K562 (cell line): Measurements from ENCODE around the gene ATG4D. TPM values are rescaled to one million over a fixed set of nuclear protein-coding genes. Genes with fewer than 3 reads are reported as not detected.

Source experiments
- CBX3 ChIP-seq, 2 experiments: IDR thresholded peaks; 1 replicate in 1 of 2; 2 replicates in 1 of 2; pipeline ENCODE4 v1.6.1; 2012; ENCODE audit warnings: inconsistent platforms in 2 of 2, low read length in 2 of 2, borderline replicate concordance in 1 of 2, control low read depth in 1 of 2
- MAZ ChIP-seq, 2 experiments: fragments of 450-650 bp in 1 of 2; sonication (generic) in 1 of 2; formaldehyde crosslinking; IDR thresholded peaks in 1 of 2; conservative IDR thresholded peaks in 1 of 2; 2 replicates each; pipeline versions ENCODE4 v1.4.0 to v1.5.0; 2020; ENCODE audit warnings: mild to moderate bottlenecking in 1 of 2, missing genetic modification reagents in 1 of 2
- MTA2 ChIP-seq: fragments of 450-650 bp; IDR thresholded peaks from 2 replicates; pipeline ENCODE4 v1.6.1; 2016; ENCODE audit warnings: low read depth
- MYNN ChIP-seq, 2 experiments: sonication (generic); formaldehyde crosslinking in 1 of 2; IDR thresholded peaks; 2 replicates each; pipeline versions ENCODE4 v1.5.0 to v1.6.1; 2016 to 2020; ENCODE audit warnings: antibody characterized with exemption in 1 of 2, missing genetic modification reagents in 1 of 2
- SMARCA5 ChIP-seq: fragments of 450-650 bp; IDR thresholded peaks from 2 replicates; pipeline ENCODE4 v1.6.1; 2016
- TAL1 ChIP-seq: fragments of 450-650 bp; IDR thresholded peaks from 2 replicates; pipeline ENCODE4 v1.6.1; 2016; ENCODE audit warnings: mild to moderate bottlenecking
- TGIF2 ChIP-seq: sonication (generic); formaldehyde crosslinking; IDR thresholded peaks from 2 replicates; pipeline ENCODE4 v1.8.1; 2022; ENCODE audit warnings: mild to moderate bottlenecking, missing genetic modification reagents, moderate library complexity
- TOE1 ChIP-seq, 2 experiments: fragments of 450-650 bp in 1 of 2; sonication (generic) in 1 of 2; formaldehyde crosslinking in 1 of 2; IDR thresholded peaks; 2 replicates each; pipeline versions ENCODE4 v1.7.1 to v1.8.0; 2016 to 2022; ENCODE audit warnings: borderline replicate concordance in 2 of 2, mild to moderate bottlenecking in 2 of 2, antibody characterized with exemption in 1 of 2, inconsistent platforms in 1 of 2, low read depth in 1 of 2, missing genetic modification reagents in 1 of 2, moderate library complexity in 1 of 2
- polyA plus RNA-seq, 8 experiments: library from polyadenylated mRNA; depleted of rRNA in 4 of 8; stranded (reverse) in 5 of 8; unstranded in 3 of 8; fragments of >200 nt; fragmentation: Nextera tagmentation in 2 of 8; fragmentation: Illumina TruSeq in 1 of 8; extraction: Ambion mirVana in 2 of 8; extraction: Trizol in 1 of 8; gene quantifications; 2 replicates each; pipeline versions ENCODE4 v1.2.1 to v1.2.3, GENCODE V29; 2011 to 2014; ENCODE audit warnings: inconsistent platforms in 1 of 8, missing spikeins in 1 of 8
- total RNA-seq, 7 experiments: library from RNA; depleted of rRNA in 6 of 7; stranded (reverse); fragments of >200 nt in 6 of 7; fragmentation: Illumina TruSeq in 2 of 7; extraction: Trizol in 2 of 7; gene quantifications; 2 replicates each; pipeline versions ENCODE4 v1.2.1 to v1.2.3, GENCODE V29; 2011 to 2021; ENCODE audit warnings: low replicate concordance in 1 of 7
- TF ChIP-seq, protein P1 (sequence below): sonication (generic); formaldehyde crosslinking; IDR thresholded peaks from 2 replicates; pipeline ENCODE4 v1.8.0; 2022; ENCODE audit warnings: mild to moderate bottlenecking, missing genetic modification reagents
- TF ChIP-seq, protein P2 (sequence below): fragments of 150-350 bp; IDR thresholded peaks from 2 replicates; pipeline ENCODE4 v1.6.1; 2014; ENCODE audit warnings: low read depth, mild to moderate bottlenecking, low read length, borderline replicate concordance
- TF ChIP-seq, protein P3 (sequence below), 2 experiments: IDR thresholded peaks in 1 of 2; conservative IDR thresholded peaks in 1 of 2; 2 replicates each; pipeline ENCODE4 v1.6.1; 2016; ENCODE audit warnings: low read depth in 2 of 2, mild to moderate bottlenecking in 1 of 2, missing compliant biosample characterization in 1 of 2, missing genetic modification characterization in 1 of 2, moderate library complexity in 1 of 2
- TF ChIP-seq, protein P4 (sequence below): fragments of 200-800 bp; sonication (Bioruptor generic); IDR thresholded peaks from 2 replicates; pipeline ENCODE4 v1.6.1; 2016; ENCODE audit warnings: missing genetic modification characterization, missing compliant biosample characterization

ATG4D gene
- total and polyA plus RNA-seq, 9 of the 15 experiments (the other 6 are each of a cell fraction or from before 2014, with no cell fraction given) = 0.51 to 66.1 (median 22.9) TPM

DNA sequence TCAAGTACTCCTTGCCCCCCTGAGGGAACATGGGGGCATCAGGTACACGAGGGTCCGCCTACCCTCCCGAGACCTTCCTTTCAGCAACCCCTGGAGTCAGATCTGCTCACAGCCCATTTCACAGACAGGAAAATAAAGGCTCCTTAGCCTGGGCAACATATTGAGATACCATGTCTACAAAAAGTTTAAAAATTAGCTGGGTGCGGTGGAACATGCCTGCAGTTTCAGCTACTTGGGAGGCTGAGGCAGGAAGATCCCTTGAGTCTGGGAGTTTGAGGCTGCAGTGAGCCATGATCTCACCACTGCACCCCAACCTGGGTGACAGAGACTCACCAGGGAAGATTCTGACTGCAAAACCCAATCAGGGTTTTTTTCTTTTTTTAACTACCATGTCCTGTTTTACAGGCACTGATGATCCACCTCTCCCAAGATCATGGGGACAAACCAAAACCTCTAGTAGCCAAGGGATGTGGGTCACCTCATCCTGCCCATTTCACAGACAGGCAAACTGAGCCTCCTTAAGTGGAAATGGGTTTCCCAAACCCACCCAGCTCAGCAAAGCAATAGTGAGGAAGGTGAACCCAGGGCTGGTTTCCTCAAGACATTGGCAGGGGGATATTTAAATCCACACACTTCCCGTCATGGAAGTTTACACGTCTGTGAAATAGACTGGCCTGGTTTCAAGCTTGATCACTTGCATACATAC lies 31.5 kb downstream of the ATG4D start (continued):
- peak; percentile 96 for TF ChIP-seq SMARCA5
- TF ChIP-seq, protein P1, sequence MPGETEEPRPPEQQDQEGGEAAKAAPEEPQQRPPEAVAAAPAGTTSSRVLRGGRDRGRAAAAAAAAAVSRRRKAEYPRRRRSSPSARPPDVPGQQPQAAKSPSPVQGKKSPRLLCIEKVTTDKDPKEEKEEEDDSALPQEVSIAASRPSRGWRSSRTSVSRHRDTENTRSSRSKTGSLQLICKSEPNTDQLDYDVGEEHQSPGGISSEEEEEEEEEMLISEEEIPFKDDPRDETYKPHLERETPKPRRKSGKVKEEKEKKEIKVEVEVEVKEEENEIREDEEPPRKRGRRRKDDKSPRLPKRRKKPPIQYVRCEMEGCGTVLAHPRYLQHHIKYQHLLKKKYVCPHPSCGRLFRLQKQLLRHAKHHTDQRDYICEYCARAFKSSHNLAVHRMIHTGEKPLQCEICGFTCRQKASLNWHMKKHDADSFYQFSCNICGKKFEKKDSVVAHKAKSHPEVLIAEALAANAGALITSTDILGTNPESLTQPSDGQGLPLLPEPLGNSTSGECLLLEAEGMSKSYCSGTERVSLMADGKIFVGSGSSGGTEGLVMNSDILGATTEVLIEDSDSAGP (CRISPR knock-in tag) = no peak
- TF ChIP-seq, protein P2, sequence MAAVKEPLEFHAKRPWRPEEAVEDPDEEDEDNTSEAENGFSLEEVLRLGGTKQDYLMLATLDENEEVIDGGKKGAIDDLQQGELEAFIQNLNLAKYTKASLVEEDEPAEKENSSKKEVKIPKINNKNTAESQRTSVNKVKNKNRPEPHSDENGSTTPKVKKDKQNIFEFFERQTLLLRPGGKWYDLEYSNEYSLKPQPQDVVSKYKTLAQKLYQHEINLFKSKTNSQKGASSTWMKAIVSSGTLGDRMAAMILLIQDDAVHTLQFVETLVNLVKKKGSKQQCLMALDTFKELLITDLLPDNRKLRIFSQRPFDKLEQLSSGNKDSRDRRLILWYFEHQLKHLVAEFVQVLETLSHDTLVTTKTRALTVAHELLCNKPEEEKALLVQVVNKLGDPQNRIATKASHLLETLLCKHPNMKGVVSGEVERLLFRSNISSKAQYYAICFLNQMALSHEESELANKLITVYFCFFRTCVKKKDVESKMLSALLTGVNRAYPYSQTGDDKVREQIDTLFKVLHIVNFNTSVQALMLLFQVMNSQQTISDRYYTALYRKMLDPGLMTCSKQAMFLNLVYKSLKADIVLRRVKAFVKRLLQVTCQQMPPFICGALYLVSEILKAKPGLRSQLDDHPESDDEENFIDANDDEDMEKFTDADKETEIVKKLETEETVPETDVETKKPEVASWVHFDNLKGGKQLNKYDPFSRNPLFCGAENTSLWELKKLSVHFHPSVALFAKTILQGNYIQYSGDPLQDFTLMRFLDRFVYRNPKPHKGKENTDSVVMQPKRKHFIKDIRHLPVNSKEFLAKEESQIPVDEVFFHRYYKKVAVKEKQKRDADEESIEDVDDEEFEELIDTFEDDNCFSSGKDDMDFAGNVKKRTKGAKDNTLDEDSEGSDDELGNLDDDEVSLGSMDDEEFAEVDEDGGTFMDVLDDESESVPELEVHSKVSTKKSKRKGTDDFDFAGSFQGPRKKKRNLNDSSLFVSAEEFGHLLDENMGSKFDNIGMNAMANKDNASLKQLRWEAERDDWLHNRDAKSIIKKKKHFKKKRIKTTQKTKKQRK = no peak
- no peak for TF ChIP-seq MYNN (IDR thresholded peaks at IDR 0.05)
- TF ChIP-seq MYNN (CRISPR knock-in tag; IDR thresholded peaks at IDR 0.05) = no peak
- TF ChIP-seq MAZ (CRISPR knock-in tag; conservative IDR thresholded peaks at IDR 0.05 in 1 of 2, IDR thresholded peaks at IDR 0.05 in 1 of 2) = no peak
- TF ChIP-seq MTA2 = no peak
- TF ChIP-seq CBX3 (IDR thresholded peaks at IDR 0.05; ENCODE audit: borderline replicate concordance in 1 of 2, low read length in 2 of 2) = peak in 1 of 2 experiments; percentile 40; a peak in 2 of 3 replicates
- no peak for TF ChIP-seq TGIF2 (CRISPR knock-in tag)
- TF ChIP-seq, protein P3, sequence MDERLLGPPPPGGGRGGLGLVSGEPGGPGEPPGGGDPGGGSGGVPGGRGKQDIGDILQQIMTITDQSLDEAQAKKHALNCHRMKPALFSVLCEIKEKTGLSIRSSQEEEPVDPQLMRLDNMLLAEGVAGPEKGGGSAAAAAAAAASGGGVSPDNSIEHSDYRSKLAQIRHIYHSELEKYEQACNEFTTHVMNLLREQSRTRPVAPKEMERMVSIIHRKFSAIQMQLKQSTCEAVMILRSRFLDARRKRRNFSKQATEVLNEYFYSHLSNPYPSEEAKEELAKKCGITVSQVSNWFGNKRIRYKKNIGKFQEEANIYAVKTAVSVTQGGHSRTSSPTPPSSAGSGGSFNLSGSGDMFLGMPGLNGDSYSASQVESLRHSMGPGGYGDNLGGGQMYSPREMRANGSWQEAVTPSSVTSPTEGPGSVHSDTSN (CRISPR knock-in tag; IDR thresholded peaks at IDR 0.05; ENCODE audit: low read depth) = no peak
- TF ChIP-seq, protein P3 (tag; conservative IDR thresholded peaks at IDR 0.05; ENCODE audit: low read depth) = no peak
- no peak for TF ChIP-seq TOE1 (IDR thresholded peaks at IDR 0.05; ENCODE audit: borderline replicate concordance)
- TF ChIP-seq TOE1 (CRISPR knock-in tag; IDR thresholded peaks at IDR 0.05; ENCODE audit: borderline replicate concordance, low read depth) = no peak
- TF ChIP-seq TAL1 = no peak
- TF ChIP-seq, protein P4, sequence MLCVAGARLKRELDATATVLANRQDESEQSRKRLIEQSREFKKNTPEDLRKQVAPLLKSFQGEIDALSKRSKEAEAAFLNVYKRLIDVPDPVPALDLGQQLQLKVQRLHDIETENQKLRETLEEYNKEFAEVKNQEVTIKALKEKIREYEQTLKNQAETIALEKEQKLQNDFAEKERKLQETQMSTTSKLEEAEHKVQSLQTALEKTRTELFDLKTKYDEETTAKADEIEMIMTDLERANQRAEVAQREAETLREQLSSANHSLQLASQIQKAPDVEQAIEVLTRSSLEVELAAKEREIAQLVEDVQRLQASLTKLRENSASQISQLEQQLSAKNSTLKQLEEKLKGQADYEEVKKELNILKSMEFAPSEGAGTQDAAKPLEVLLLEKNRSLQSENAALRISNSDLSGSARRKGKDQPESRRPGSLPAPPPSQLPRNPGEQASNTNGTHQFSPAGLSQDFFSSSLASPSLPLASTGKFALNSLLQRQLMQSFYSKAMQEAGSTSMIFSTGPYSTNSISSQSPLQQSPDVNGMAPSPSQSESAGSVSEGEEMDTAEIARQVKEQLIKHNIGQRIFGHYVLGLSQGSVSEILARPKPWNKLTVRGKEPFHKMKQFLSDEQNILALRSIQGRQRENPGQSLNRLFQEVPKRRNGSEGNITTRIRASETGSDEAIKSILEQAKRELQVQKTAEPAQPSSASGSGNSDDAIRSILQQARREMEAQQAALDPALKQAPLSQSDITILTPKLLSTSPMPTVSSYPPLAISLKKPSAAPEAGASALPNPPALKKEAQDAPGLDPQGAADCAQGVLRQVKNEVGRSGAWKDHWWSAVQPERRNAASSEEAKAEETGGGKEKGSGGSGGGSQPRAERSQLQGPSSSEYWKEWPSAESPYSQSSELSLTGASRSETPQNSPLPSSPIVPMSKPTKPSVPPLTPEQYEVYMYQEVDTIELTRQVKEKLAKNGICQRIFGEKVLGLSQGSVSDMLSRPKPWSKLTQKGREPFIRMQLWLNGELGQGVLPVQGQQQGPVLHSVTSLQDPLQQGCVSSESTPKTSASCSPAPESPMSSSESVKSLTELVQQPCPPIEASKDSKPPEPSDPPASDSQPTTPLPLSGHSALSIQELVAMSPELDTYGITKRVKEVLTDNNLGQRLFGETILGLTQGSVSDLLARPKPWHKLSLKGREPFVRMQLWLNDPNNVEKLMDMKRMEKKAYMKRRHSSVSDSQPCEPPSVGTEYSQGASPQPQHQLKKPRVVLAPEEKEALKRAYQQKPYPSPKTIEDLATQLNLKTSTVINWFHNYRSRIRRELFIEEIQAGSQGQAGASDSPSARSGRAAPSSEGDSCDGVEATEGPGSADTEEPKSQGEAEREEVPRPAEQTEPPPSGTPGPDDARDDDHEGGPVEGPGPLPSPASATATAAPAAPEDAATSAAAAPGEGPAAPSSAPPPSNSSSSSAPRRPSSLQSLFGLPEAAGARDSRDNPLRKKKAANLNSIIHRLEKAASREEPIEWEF (CRISPR knock-in tag) = no peak
